Endothelial cell of umbilical vein (primary cell): Measurements from ENCODE around the gene NLGN1.

Experiments used
- EZH2 ChIP-seq: IDR thresholded peaks from 2 replicates; pipeline ENCODE4 v1.6.1; 2012; ENCODE audit warnings: borderline replicate concordance, low read depth, mild to moderate bottlenecking, moderate library complexity, low read length, inconsistent platforms; ENCODE audit not compliant: severe bottlenecking
- TF ChIP-seq, protein P1 (sequence below), 2 donors: IDR thresholded peaks; 1 replicate in 1 of 2; 2 replicates in 1 of 2; pipeline ENCODE4 v1.5.1; 2011; ENCODE audit warnings: low read length in 2 of 2, mild to moderate bottlenecking in 2 of 2, moderate library complexity in 2 of 2, control low read depth in 1 of 2, inconsistent platforms in 1 of 2, low read depth in 1 of 2; ENCODE audit not compliant: insufficient read depth in 1 of 2; ENCODE audit errors: extremely low read depth in 1 of 2

- TF ChIP-seq EZH2: no peak
- TF ChIP-seq, protein P1, sequence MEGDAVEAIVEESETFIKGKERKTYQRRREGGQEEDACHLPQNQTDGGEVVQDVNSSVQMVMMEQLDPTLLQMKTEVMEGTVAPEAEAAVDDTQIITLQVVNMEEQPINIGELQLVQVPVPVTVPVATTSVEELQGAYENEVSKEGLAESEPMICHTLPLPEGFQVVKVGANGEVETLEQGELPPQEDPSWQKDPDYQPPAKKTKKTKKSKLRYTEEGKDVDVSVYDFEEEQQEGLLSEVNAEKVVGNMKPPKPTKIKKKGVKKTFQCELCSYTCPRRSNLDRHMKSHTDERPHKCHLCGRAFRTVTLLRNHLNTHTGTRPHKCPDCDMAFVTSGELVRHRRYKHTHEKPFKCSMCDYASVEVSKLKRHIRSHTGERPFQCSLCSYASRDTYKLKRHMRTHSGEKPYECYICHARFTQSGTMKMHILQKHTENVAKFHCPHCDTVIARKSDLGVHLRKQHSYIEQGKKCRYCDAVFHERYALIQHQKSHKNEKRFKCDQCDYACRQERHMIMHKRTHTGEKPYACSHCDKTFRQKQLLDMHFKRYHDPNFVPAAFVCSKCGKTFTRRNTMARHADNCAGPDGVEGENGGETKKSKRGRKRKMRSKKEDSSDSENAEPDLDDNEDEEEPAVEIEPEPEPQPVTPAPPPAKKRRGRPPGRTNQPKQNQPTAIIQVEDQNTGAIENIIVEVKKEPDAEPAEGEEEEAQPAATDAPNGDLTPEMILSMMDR (IDR thresholded peaks at IDR 0.05; ENCODE audit: extremely low read depth in 1 of 2, insufficient read depth in 1 of 2, low read depth in 1 of 2, low read length in 2 of 2): no peak
These were observed 880.5 kb downstream of the NLGN1 start for GRCh38 chr3:174278094-174278493.
